CD4-positive, alpha-beta T cell (primary cell): ENCODE results near the gene EPHB1. TPM values are rescaled to one million over a fixed set of nuclear protein-coding genes. Genes with fewer than 3 reads are reported as not detected.

Experiments
- ATAC-seq: fragments of 200-7000 bp; cut with Tn5 transposase; one replicate; pipeline ENCODE4 v1.10.0; 2022; ENCODE audit warnings: mild to moderate bottlenecking; ENCODE audit not compliant: poor library complexity
- CTCF ChIA-PET: fragments of 350-600 bp; sonication (Branson Sonifier 250); formaldehyde crosslinking; loops from one replicate; lab custom pipeline; 2021; ENCODE audit warnings: antibody characterized with exemption, inconsistent platforms; lab: Charles Lee
- POLR2A ChIA-PET: fragments of 350-600 bp; sonication (Branson Sonifier 250); formaldehyde crosslinking; loops from one replicate; lab custom pipeline; 2021; ENCODE audit warnings: antibody characterized with exemption, inconsistent platforms; lab: Charles Lee
- DNase-seq, 14 experiments: peaks; one replicate each; pipeline ENCODE4 v3.0.0-alpha.2; 2013 to 2020; ENCODE audit warnings: mixed read lengths in 2 of 14
- H3K27ac ChIP-seq, 2 donors: one replicate each; pipeline versions ENCODE4 v1.5.1 to v1.7.0; 2013; ENCODE audit warnings: low read length in 2 of 2, low read depth in 1 of 2, mild to moderate bottlenecking in 1 of 2
- H3K27me3 ChIP-seq, 2 experiments: 1 replicate in 1 of 2; 2 replicates in 1 of 2; pipeline versions ENCODE4 v1.6.1 to v1.7.0; 2013; ENCODE audit warnings: low read length in 2 of 2, control low read depth in 1 of 2, mild to moderate bottlenecking in 1 of 2, moderate library complexity in 1 of 2; ENCODE audit not compliant: insufficient read depth in 2 of 2, control insufficient read depth in 1 of 2
- H3K36me3 ChIP-seq: one replicate; pipeline ENCODE4 v1.6.1; 2013; ENCODE audit warnings: low read length, control low read depth; ENCODE audit not compliant: insufficient read depth
- H3K4me1 ChIP-seq: one replicate; pipeline ENCODE4 v1.6.1; 2013; ENCODE audit warnings: low read length, control low read depth; ENCODE audit not compliant: insufficient read depth
- H3K4me3 ChIP-seq: one replicate; pipeline ENCODE4 v1.5.1; 2013; ENCODE audit warnings: mild to moderate bottlenecking, low read length, moderate library complexity
- H3K9me3 ChIP-seq, 2 experiments: 1 replicate in 1 of 2; 2 replicates in 1 of 2; pipeline versions ENCODE4 v1.6.1 to v1.7.0; 2013; ENCODE audit warnings: low read length in 2 of 2, mild to moderate bottlenecking in 2 of 2, control low read depth in 1 of 2, moderate library complexity in 1 of 2; ENCODE audit not compliant: control insufficient read depth in 1 of 2, insufficient read depth in 1 of 2
- H3K27ac Mint-ChIP-seq: one replicate; pipeline ENCODE4 v1.8.0; 2020; ENCODE audit warnings: mixed read lengths
- H3K27me3 Mint-ChIP-seq: one replicate; pipeline ENCODE4 v1.8.0; 2021; ENCODE audit warnings: mixed read lengths
- H3K36me3 Mint-ChIP-seq: one replicate; pipeline ENCODE4 v1.8.0; 2021; ENCODE audit warnings: low read depth, mixed read lengths
- H3K4me1 Mint-ChIP-seq: one replicate; pipeline ENCODE4 v1.8.0; 2021; ENCODE audit warnings: low read depth, mixed read lengths
- H3K4me3 Mint-ChIP-seq: one replicate; pipeline ENCODE4 v1.8.0; 2020; ENCODE audit warnings: mild to moderate bottlenecking, mixed read lengths
- H3K9me3 Mint-ChIP-seq: one replicate; pipeline ENCODE4 v1.8.0; 2020; ENCODE audit warnings: mixed read lengths
- intact Hi-C, 2 experiments: fragments of 100-400 bp; cut with DNase I in 1 of 2; cut with micrococcal nuclease in 1 of 2; formaldehyde crosslinking; loops; one replicate each; pipeline versions ENCODE4 v1.15.1 to v1.9.0; 2023 to 2025; cut with DNase I, micrococcal nuclease
- total RNA-seq, 174 experiments: library from RNA in 2 of 174; stranded (reverse) in 2 of 174; gene quantifications; one replicate each; pipeline ENCODE4 v1.2.3 and lab custom pipeline; 2021 to 2026
- TF ChIP-seq, protein P1 (sequence below): fragments of 200-600 bp; IDR thresholded peaks from one replicate; pipeline ENCODE4 v1.8.0; 2022; ENCODE audit warnings: antibody characterized with exemption, mild to moderate bottlenecking

EPHB1 gene
- total RNA-seq, 2 experiments from 2014 or later = 0.08 to 0.49 TPM

DNA sequence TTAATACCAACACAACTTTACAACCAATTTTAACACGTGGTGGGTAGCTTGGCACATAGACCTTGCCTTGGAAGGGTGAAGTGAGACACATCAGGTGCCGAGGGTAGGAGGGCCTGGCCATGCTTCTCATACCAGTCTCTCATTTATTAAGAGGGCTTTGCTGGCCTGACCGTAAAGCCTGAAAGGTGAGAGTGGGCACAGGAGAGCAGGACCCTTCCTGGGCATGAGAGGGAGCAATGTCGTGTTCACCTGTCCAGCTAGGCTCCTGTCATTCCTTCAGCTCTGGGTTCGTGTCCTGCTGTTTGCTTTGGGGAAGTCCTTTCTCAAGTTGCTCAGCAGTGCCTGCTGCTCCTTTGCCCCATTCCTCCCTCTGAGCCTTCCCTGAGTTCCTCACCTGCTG is 294.4 kb downstream of the EPHB1 start:
- no peak overlapping the region for H3K27ac Mint-ChIP-seq
- no peaks in the 10 kb centered on the region for H3K36me3 ChIP-seq
- H3K9me3 Mint-ChIP-seq = no peaks in the 10 kb centered on the region

DNA sequence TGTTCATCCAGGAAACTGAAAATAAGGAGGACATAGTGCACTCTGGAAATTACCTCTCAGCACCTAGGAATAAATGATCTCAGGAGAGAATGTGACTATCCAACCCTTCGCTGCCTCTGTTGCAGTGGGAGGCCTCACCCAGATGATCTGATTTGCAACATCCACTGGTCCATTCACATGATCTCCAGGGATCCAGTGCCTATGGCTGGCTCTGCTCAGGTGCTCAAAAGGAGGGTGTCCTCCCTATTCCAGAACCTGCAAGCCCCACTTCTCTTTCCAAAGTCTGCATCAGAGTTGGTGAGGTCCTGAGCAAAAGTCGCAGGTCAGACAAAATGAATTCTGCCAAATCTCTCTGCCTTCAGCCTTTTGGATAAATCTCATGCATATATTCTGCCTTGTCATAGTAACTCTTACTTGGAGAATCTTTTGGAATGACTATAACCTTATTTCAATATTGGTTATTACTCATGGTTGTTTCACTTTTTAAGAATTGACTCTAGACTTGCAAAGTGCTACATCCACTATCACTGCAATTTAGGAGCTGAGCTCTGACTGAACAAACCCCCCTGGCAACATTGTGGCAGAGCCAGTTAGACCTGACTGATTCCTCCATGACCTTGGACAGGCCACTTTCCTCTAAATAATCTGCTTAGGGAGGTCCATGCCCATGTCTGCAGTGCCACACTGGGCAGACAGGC is 295.1 kb downstream of the EPHB1 start:
- ChIA-PET POLR2A (no interaction called here), CTCF (no interaction called here)
- ATAC-seq (no peak), DNase-seq (no peak)
- peaks cover 0 to 5% of the 10 kb centered on the region in 2 experiments for H3K9me3 ChIP-seq
- H3K27me3 ChIP-seq = no peaks in the 10 kb centered on the region
- H3K36me3 Mint-ChIP-seq = no peaks in the 10 kb centered on the region
- no peak overlapping the region for H3K27ac ChIP-seq
- no peaks in the 10 kb centered on the region for H3K4me1 ChIP-seq
- no peaks in the 10 kb centered on the region for H3K27me3 Mint-ChIP-seq
- no peaks in the 10 kb centered on the region for H3K36me3 ChIP-seq
- no peaks in the 10 kb centered on the region for H3K9me3 Mint-ChIP-seq
- no peak overlapping the region for H3K27ac Mint-ChIP-seq
- intact Hi-C loops = no loop called here
- H3K4me3 ChIP-seq = no peak overlapping the region
- TF ChIP-seq, protein P1, sequence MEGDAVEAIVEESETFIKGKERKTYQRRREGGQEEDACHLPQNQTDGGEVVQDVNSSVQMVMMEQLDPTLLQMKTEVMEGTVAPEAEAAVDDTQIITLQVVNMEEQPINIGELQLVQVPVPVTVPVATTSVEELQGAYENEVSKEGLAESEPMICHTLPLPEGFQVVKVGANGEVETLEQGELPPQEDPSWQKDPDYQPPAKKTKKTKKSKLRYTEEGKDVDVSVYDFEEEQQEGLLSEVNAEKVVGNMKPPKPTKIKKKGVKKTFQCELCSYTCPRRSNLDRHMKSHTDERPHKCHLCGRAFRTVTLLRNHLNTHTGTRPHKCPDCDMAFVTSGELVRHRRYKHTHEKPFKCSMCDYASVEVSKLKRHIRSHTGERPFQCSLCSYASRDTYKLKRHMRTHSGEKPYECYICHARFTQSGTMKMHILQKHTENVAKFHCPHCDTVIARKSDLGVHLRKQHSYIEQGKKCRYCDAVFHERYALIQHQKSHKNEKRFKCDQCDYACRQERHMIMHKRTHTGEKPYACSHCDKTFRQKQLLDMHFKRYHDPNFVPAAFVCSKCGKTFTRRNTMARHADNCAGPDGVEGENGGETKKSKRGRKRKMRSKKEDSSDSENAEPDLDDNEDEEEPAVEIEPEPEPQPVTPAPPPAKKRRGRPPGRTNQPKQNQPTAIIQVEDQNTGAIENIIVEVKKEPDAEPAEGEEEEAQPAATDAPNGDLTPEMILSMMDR = no peak
- H3K4me1 Mint-ChIP-seq = no peaks in the 10 kb centered on the region
- no peak overlapping the region for H3K4me3 Mint-ChIP-seq

More for the DNA sequence above, 294.4 kb downstream of the EPHB1 start:
- Mint-ChIP-seq H3K4me3 (no peak overlapping the region), H3K36me3 (no peaks in the 10 kb centered on the region), H3K27me3 (no peaks in the 10 kb centered on the region), H3K4me1 (no peaks in the 10 kb centered on the region)
- H3K4me3 ChIP-seq = no peak overlapping the region
- H3K4me1 ChIP-seq = no peaks in the 10 kb centered on the region
- CTCF ChIA-PET = no interaction called here
- H3K27me3 ChIP-seq = no peaks in the 10 kb centered on the region
- H3K9me3 ChIP-seq = peaks cover 0 to 5% of the 10 kb centered on the region in 2 experiments
- DNase-seq (no peak), ATAC-seq (no peak)
- POLR2A ChIA-PET = no interaction called here
- H3K27ac ChIP-seq = no peak overlapping the region
- TF ChIP-seq, protein P1 = no peak
- intact Hi-C loops = no loop called here

DNA sequence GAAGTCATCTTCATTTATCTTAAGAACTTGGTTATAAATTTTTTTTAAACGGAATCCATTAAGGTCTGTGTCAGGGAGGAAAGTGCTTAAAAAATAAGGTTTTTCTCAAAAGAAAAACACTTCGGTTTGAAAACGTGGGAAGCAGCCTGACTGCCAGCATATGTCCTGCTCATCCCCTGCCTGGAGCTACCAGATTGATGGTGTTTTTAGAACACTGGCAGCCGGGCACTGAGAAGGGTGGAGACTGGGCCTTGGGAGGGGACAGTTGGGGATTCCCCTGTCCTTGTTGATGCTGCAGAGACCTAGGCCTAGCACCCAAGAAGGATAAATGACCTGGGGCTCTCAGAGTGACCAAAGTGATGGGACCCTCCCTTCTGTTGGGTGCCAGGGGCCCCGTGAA is 296.9 kb downstream of the EPHB1 start:
- ATAC-seq (no peak), DNase-seq (no peak)
- Histone ChIP-seq H3K27ac (no peak overlapping the region), H3K36me3 (no peaks in the 10 kb centered on the region), H3K9me3 (no peaks in the 10 kb centered on the region), H3K27me3 (no peaks in the 10 kb centered on the region), H3K4me1 (no peaks in the 10 kb centered on the region), H3K4me3 (no peak overlapping the region)
- Mint-ChIP-seq H3K36me3 (no peaks in the 10 kb centered on the region), H3K27me3 (no peaks in the 10 kb centered on the region), H3K27ac (no peak overlapping the region), H3K4me1 (no peaks in the 10 kb centered on the region), H3K9me3 (no peaks in the 10 kb centered on the region), H3K4me3 (no peak overlapping the region)
- ChIA-PET CTCF (no interaction called here), POLR2A (no interaction called here)
- intact Hi-C loops = no loop called here
- TF ChIP-seq, protein P1 = no peak
